Endothelial cell (in vitro differentiated cells): Measurements from ENCODE around the gene TOR3A. TPM values are rescaled to one million over a fixed set of nuclear protein-coding genes. Genes with fewer than 3 reads are reported as not detected.

ENCODE experiments used
- DNase-seq: peaks from one replicate; pipeline ENCODE4 v3.0.0; 2021; ENCODE audit warnings: low spot score
- H3K27ac Mint-ChIP-seq: one replicate; pipeline ENCODE4 v1.8.0; 2021; ENCODE audit warnings: mixed read lengths, inconsistent platforms; ENCODE audit not compliant: unreplicated experiment
- H3K27me3 Mint-ChIP-seq: one replicate; pipeline ENCODE4 v1.8.0; 2021; ENCODE audit warnings: mild to moderate bottlenecking, moderate library complexity, mixed read lengths, inconsistent platforms; ENCODE audit not compliant: unreplicated experiment
- H3K36me3 Mint-ChIP-seq: one replicate; pipeline ENCODE4 v1.8.0; 2021; ENCODE audit warnings: mild to moderate bottlenecking, low read depth, mixed read lengths, inconsistent platforms; ENCODE audit not compliant: unreplicated experiment
- H3K4me1 Mint-ChIP-seq: one replicate; pipeline ENCODE4 v1.8.0; 2021; ENCODE audit warnings: mild to moderate bottlenecking, mixed read lengths, inconsistent platforms; ENCODE audit not compliant: unreplicated experiment
- H3K4me3 Mint-ChIP-seq: one replicate; pipeline ENCODE4 v1.8.0; 2021; ENCODE audit warnings: mild to moderate bottlenecking, mixed read lengths, inconsistent platforms; ENCODE audit not compliant: unreplicated experiment
- H3K9me3 Mint-ChIP-seq: one replicate; pipeline ENCODE4 v1.8.0; 2021; ENCODE audit warnings: mixed read lengths, inconsistent platforms; ENCODE audit not compliant: unreplicated experiment
- total RNA-seq: library from RNA; stranded (reverse); fragmentation: NEBNext Ultra II Directional; extraction: Animal tissue kit (Norgen Biotek cat#: 25700); gene quantifications from one replicate; pipeline ENCODE4 v1.2.1, GENCODE V29; 2021; ENCODE audit not compliant: unreplicated experiment
- TF ChIP-seq, protein P1 (sequence below): fragments of 200-600 bp; sonication (generic); IDR thresholded peaks from one replicate; pipeline ENCODE4 v1.5.0; 2021; ENCODE audit warnings: antibody characterized with exemption; ENCODE audit not compliant: unreplicated experiment

TOR3A gene
- total RNA-seq, 1 donor from 2014 or later, result 15.2 TPM

GRCh38 chr1:179087665-179088064 is 5.8 kb downstream of the TOR3A start:
- DNase-seq, result peak; percentile 47
- Mint-ChIP-seq H3K4me3 (no peak overlapping the region), H3K9me3 (no peaks in the 10 kb centered on the region), H3K27ac (peak overlapping the region; percentile 42), H3K4me1 (peaks cover 27% of the 10 kb centered on the region), H3K36me3 (peaks cover 22% of the 10 kb centered on the region), H3K27me3 (no peaks in the 10 kb centered on the region)
- TF ChIP-seq, protein P1, sequence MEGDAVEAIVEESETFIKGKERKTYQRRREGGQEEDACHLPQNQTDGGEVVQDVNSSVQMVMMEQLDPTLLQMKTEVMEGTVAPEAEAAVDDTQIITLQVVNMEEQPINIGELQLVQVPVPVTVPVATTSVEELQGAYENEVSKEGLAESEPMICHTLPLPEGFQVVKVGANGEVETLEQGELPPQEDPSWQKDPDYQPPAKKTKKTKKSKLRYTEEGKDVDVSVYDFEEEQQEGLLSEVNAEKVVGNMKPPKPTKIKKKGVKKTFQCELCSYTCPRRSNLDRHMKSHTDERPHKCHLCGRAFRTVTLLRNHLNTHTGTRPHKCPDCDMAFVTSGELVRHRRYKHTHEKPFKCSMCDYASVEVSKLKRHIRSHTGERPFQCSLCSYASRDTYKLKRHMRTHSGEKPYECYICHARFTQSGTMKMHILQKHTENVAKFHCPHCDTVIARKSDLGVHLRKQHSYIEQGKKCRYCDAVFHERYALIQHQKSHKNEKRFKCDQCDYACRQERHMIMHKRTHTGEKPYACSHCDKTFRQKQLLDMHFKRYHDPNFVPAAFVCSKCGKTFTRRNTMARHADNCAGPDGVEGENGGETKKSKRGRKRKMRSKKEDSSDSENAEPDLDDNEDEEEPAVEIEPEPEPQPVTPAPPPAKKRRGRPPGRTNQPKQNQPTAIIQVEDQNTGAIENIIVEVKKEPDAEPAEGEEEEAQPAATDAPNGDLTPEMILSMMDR, result no peak

DNA sequence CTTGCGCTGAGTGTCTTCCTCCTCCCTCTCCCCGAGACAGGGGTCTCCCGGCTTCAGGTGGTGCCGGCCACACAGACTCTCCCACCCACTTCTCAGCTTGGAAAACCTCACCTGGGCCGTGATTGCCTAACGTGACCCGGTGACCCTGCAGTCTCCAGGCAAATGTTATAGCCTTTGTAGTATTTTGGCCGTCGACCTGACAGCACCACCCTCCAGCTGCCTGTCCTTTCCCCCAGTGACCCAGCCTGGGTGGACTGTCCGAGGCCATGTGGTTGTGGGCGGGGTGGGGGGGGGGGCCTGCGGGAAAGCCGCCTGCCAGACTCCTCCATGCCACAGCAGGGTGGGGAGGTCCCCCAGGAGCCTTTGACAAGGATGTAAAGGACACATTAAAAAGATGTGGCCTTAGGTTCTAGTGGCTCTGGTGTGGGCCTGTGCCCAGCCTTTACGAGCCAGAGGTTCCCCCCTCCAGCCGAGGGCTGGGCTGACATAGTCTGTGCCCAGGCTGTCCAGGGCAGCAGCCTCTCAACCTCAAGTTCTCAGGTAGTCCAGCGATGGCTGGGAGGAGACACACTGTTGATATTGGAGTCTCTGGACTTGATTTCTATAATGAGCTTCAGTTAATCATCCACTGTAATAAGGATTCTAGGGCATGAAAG is 8.1 kb downstream of the TOR3A start:
- Mint-ChIP-seq H3K4me3 (peak overlapping the region; percentile 56), H3K4me1 (peaks cover 34% of the 10 kb centered on the region), H3K27me3 (peaks cover 10% of the 10 kb centered on the region), H3K36me3 (peaks cover 37% of the 10 kb centered on the region), H3K27ac (peak overlapping the region; percentile 18), H3K9me3 (no peaks in the 10 kb centered on the region)
- TF ChIP-seq, protein P1, result no peak
- DNase-seq, result no peak

DNA sequence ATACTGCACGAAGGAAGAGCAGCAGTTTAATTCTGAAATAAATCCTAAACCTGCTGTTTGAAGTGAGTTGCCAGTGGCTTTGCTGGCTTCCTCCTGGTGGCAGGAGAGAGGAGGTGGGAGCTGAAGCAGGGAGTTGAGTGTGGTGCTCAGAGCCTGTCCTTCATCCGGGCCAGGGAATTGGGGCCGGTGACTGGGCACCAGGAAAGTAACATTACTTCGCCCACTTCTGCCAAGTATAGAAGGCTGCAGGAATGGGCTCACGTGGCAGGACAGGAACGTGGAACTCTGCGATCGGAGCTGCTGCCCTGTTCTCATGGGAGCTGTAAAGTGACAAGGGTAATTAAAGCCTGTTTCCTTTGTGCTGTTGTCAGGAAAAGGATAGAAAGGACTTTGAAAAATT is 8.7 kb downstream of the TOR3A start:
- H3K27me3 Mint-ChIP-seq, result peaks cover 10% of the 10 kb centered on the region
- TF ChIP-seq, protein P1, result no peak
- DNase-seq, result no peak
- H3K4me1 Mint-ChIP-seq, result peaks cover 36% of the 10 kb centered on the region
- H3K4me3 Mint-ChIP-seq, result peak overlapping the region; percentile 56
- peaks cover 37% of the 10 kb centered on the region for H3K36me3 Mint-ChIP-seq
- H3K27ac Mint-ChIP-seq, result peak overlapping the region; percentile 18
- H3K9me3 Mint-ChIP-seq, result no peaks in the 10 kb centered on the region

DNA sequence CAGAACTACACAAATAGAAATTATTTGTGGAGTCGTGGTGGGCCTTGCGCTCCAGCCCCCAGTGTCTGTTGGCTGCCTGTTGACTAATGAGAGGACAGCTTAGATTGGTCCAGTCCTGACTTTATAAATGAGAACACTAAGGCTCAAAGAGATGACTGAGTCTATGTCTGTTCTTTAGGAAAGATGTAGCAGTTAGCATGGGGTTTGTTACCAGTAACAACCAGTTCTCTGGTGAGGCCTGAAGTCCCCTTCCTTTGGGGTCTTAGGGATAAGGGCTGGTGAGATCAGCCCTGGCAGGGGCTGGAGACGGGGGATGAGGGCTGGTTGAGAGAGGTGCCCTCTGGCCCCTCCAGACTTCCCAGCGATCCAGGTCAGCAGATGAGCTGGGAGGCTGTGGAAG is 9.1 kb downstream of the TOR3A start:
- no peak for DNase-seq
- Mint-ChIP-seq H3K36me3 (peaks cover 41% of the 10 kb centered on the region), H3K4me3 (peak overlapping the region; percentile 73), H3K27me3 (peaks cover 10% of the 10 kb centered on the region), H3K4me1 (peaks cover 40% of the 10 kb centered on the region), H3K27ac (peak overlapping the region; percentile 64), H3K9me3 (no peaks in the 10 kb centered on the region)
- TF ChIP-seq, protein P1, result no peak

GRCh38 chr1:179091691-179092165 is 9.9 kb downstream of the TOR3A start:
- H3K36me3 Mint-ChIP-seq, result peaks cover 43% of the 10 kb centered on the region
- peaks cover 42% of the 10 kb centered on the region for H3K4me1 Mint-ChIP-seq
- no peak overlapping the region for H3K4me3 Mint-ChIP-seq
- TF ChIP-seq, protein P1, result no peak
- H3K9me3 Mint-ChIP-seq, result no peaks in the 10 kb centered on the region
- DNase-seq, result no peak
- no peak overlapping the region for H3K27ac Mint-ChIP-seq
- peaks cover 10% of the 10 kb centered on the region for H3K27me3 Mint-ChIP-seq
